ENCODE results near the gene ALG1.
"Not testable (repeated sequence)": the region's sequence is repeated elsewhere in the genome, so short reads cannot be mapped to it uniquely, and the experiment has no call there.

ALG1 gene

GRCh38 chr16:5098221-5099159 lies 26.8 kb downstream of the ALG1 start:
- DNase-seq (ENCODE audit: low read depth in 2 of 2), result peak; percentile 88 to 92

DNA sequence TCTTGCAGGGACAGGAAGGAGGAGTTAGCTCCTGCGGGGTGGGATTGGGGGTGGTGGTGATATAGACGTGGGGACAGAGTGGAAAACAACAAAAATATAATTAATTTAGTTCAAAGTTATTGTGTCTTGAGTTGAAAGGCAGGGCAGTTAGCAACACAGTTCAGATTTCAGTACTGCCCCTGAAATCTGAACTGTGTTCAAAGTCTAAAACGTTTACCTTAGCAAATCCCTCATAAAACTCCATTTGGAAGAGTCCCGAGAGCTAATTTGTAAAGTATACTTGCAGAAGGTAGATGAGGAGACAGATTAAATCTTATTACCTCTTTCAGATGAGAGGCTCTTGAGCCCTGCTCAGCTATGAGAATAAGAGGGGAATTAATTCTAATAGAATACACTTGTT lies 27.5 kb downstream of the ALG1 start:
- DNase-seq (ENCODE audit: low read depth in 2 of 2), result not testable (repeated sequence)

GRCh38 chr16:5103296-5104032 lies 31.8 kb downstream of the ALG1 start:
- DNase-seq (ENCODE audit: low read depth in 2 of 2), result not testable (repeated sequence)

DNA sequence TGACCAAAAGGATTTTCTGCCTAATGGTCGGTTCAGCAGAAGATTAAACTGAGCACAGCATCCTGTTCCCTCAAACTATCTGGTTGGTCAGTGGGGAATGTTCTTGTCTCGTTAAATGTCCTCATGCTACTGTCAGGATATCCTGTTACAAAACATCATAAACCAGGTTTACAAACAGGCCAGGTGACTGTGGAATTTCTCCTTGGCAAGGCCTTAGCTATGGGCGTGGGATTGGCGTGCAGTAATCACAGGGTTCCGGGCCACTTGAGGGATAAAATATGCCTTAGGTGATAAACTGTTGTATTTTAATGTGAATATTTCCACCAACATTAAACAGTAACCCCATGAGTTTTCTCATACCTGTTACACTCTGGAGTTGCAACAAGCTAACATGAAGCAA lies 33.4 kb downstream of the ALG1 start:
- not testable (repeated sequence) for DNase-seq (ENCODE audit: low read depth in 2 of 2)

- no peak for DNase-seq (ENCODE audit: low read depth in 2 of 2)
These were observed 37.0 kb downstream of the ALG1 start for GRCh38 chr16:5108505-5109158.

DNA sequence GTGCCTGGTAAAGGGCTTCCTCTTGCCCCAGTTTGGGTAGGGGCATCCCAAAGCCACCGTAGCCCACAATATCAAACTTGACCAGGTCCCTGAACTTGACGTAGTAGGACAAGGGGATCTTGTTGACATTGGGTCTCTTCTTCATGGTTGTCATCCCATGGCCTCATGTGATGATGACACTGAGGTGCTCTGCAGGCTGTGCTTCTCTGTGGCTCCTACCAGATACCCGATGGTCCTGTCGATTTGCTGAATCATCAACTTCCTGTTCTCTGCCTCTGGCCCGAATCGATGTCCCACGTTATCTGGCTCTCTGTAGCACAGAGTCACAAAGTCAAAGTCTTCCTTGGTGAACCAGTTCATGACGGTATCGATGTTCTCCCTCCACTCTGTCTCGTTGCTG lies 39.3 kb downstream of the ALG1 start:
- not testable (repeated sequence) for DNase-seq (ENCODE audit: low read depth in 2 of 2)

DNA sequence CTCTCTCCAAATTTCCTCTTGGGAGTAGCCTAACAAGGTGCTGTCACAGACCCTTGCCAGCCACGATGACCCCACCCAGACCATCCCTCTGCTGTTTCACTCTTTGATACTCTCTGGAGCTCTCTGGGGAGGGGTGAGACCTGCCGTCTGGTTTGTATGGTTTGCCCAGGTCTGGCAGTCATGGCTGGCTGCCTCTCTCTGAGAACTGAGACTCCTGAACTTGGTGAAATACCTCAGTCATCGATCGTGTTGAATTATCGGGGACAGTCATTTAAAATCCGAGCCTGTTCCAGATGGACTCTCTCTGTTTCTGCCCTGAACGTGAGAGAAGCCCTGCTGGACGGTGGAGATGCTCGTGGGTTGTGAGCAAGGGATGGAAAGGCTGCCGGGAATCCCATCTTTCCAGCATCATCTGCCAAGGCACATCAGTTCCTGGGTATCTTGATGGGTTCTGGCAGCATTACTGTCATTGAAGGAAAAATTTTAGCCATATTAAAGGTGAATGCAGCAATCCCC lies 45.2 kb downstream of the ALG1 start:
- not testable (repeated sequence) for DNase-seq (ENCODE audit: low read depth in 2 of 2)

DNA sequence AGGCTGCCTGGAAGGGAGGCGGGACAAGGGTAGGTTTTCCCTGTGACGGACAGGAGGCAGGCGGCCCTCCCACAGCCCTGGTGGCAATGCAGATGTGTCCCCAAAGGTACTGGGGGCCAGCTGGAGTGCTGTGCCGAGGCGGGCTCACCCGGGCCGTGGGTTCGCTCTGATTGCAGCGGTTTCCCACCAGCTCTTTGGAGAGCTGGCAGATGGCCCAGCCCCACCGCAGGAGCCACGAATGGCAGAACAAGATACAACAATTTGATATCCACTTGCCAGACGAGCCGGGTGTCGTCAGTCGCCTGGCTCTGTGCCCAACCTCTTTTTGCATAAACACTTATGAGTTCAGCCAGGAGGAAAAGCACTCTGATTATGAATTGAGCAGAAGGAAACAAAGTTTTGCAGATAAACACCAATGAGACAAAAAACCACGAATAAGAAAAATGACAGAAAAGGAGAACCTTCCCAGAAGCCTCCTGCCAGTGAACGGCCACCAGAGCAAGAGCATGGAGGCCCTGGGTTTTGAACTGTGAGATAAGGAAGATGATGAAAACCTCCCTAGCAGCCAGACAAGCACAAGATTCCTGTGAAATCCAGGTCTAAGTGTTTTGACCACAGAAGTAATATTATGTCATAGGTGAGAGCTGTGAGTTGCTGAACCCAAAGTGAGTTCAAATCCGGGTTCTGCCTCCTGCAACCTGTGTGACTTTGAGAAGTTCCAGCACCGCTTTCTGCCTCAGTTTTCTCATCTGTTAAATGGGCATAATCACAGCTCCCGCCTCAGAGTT lies 45.9 kb downstream of the ALG1 start:
- not testable (repeated sequence) for DNase-seq (ENCODE audit: low read depth in 2 of 2)

GRCh38 chr16:5131467-5132004 lies 59.9 kb downstream of the ALG1 start:
- not testable (repeated sequence) for DNase-seq (ENCODE audit: low read depth in 2 of 2)

- not testable (repeated sequence) for DNase-seq (ENCODE audit: low read depth in 2 of 2)
These were observed 61.4 kb downstream of the ALG1 start for GRCh38 chr16:5132915-5133600.

- not testable (repeated sequence) for DNase-seq (ENCODE audit: low read depth in 2 of 2)
These were observed 63.3 kb downstream of the ALG1 start for GRCh38 chr16:5134739-5135452.

Measured in stimulated activated CD4-positive, alpha-beta T cell treated with anti-CD3 and anti-CD28 coated beads, Interleukin-1b, Interleukin-23, amount 100 ng/mL, for 1 hour (primary cell).